HCT116 (cell line): Measurements from ENCODE around the gene ZNF775. TPM values are rescaled to one million over a fixed set of nuclear protein-coding genes. Genes with fewer than 3 reads are reported as not detected.

ENCODE experiments used
- ATAC-seq: fragments of 200-7000 bp; cut with Tn5 transposase; 2 replicates; pipeline ENCODE4 v1.9.1; 2020; ENCODE audit warnings: mild to moderate bottlenecking, moderate library complexity
- BruUV-seq: library from RNA; stranded (reverse); fragments of 400-500 nt; replicated peaks from 2 replicates; lab custom pipeline; 2021; lab: Mats Ljungman, UMichigan
- CTCF ChIA-PET: fragments of 300-600 bp; sonication (Branson Sonifier 250); formaldehyde crosslinking; loops from one replicate; lab custom pipeline; 2021; ENCODE audit warnings: antibody characterized with exemption; lab: Charles Lee
- POLR2A ChIA-PET: fragments of 300-600, 350-600 bp; sonication (Branson Sonifier 250); formaldehyde crosslinking; loops from one replicate; lab custom pipeline; 2021; ENCODE audit warnings: antibody characterized with exemption; lab: Charles Lee
- RAD21 ChIA-PET, 2 experiments: fragments of 300-600 bp; sonication (Branson Sonifier 250); formaldehyde crosslinking; loops; one replicate each; lab custom pipeline; 2023; ENCODE audit warnings: low total read pairs in 2 of 2; ENCODE audit not compliant: uncharacterized antibody in 2 of 2, unreplicated experiment in 2 of 2, low non-redundant PET in 1 of 2; lab: Charles Lee
- DNase-seq: peaks from one replicate; pipeline ENCODE4 v3.0.0-alpha.2; 2010; ENCODE audit warnings: low read depth, low spot score
- H2AFZ ChIP-seq: fragments of 200-600 bp; shearing (Covaris generic), sonication (generic); 2 replicates; pipeline ENCODE4 v1.6.1; 2017; ENCODE audit warnings: low read depth, mixed run types, mixed read lengths, antibody characterized with exemption, low read length; ENCODE audit not compliant: poor library complexity, severe bottlenecking
- H3K27ac ChIP-seq: 2 replicates; pipeline ENCODE4 v1.5.1; 2012; ENCODE audit warnings: low read depth, low read length
- H3K27me3 ChIP-seq: fragments of 200-600 bp; sonication (generic); 2 replicates; pipeline ENCODE4 v1.6.1; 2016; ENCODE audit warnings: mixed run types, low read length, mixed read lengths; ENCODE audit not compliant: insufficient read depth
- H3K36me3 ChIP-seq, 2 experiments: fragments of 200-500 bp in 1 of 2; fragments of 200-600 bp in 1 of 2; sonication (Bioruptor generic) in 1 of 2; sonication (generic) in 1 of 2; 2 replicates each; pipeline versions ENCODE4 v1.5.1 to v1.6.1; 2014 to 2016; ENCODE audit warnings: low read length in 2 of 2, inconsistent platforms in 1 of 2, mixed read lengths in 1 of 2, mixed run types in 1 of 2; ENCODE audit not compliant: insufficient read depth in 2 of 2, control insufficient read depth in 1 of 2
- H3K4me1 ChIP-seq, 2 experiments: fragments of 200-600 bp in 1 of 2; sonication (generic) in 1 of 2; 2 replicates each; pipeline versions ENCODE4 v1.5.1 to v1.6.1; 2012 to 2017; ENCODE audit warnings: low read length in 2 of 2, inconsistent platforms in 1 of 2, mild to moderate bottlenecking in 1 of 2, mixed read lengths in 1 of 2, mixed run types in 1 of 2, moderate library complexity in 1 of 2; ENCODE audit not compliant: insufficient read depth in 2 of 2, control insufficient read depth in 1 of 2
- H3K4me2 ChIP-seq: fragments of 200-600 bp; sonication (generic); 2 replicates; pipeline ENCODE4 v1.6.1; 2017; ENCODE audit warnings: mixed run types, low read length, mixed read lengths
- H3K4me3 ChIP-seq, 2 experiments: fragments of 200-600 bp in 1 of 2; sonication (generic) in 1 of 2; replicated peaks in 1 of 2; 2 replicates each; pipeline ENCODE4 v1.5.1; 2011 to 2016; ENCODE audit warnings: low read length in 2 of 2, control low read depth in 1 of 2, low read depth in 1 of 2, mild to moderate bottlenecking in 1 of 2, mixed read lengths in 1 of 2, mixed run types in 1 of 2
- H3K79me2 ChIP-seq: fragments of 200-600 bp; sonication (generic); 2 replicates; pipeline ENCODE4 v1.6.1; 2017; ENCODE audit warnings: mild to moderate bottlenecking, mixed run types, low read length, moderate library complexity, mixed read lengths; ENCODE audit not compliant: insufficient read depth
- H3K9ac ChIP-seq: fragments of 200-600 bp; sonication (generic); 2 replicates; pipeline ENCODE4 v1.6.1; 2016; ENCODE audit warnings: low read length, mixed read lengths
- H3K9me2 ChIP-seq: fragments of 200-600 bp; sonication (generic), shearing (Covaris generic); 2 replicates; pipeline ENCODE4 v1.6.1; 2017; ENCODE audit warnings: mixed run types, mild to moderate bottlenecking, moderate library complexity; ENCODE audit not compliant: insufficient read depth
- H3K9me3 ChIP-seq, 2 experiments: fragments of 200-500 bp in 1 of 2; fragments of 200-600 bp in 1 of 2; sonication (Bioruptor generic) in 1 of 2; sonication (generic) in 1 of 2; 2 replicates each; pipeline ENCODE4 v1.6.1; 2014 to 2017; ENCODE audit warnings: low read length in 2 of 2, mixed read lengths in 2 of 2, inconsistent platforms in 1 of 2, low read depth in 1 of 2, mild to moderate bottlenecking in 1 of 2, mixed run types in 1 of 2, moderate library complexity in 1 of 2; ENCODE audit not compliant: control insufficient read depth in 1 of 2, insufficient read depth in 1 of 2
- H4K20me1 ChIP-seq: fragments of 200-600 bp; sonication (generic), shearing (Covaris generic); 2 replicates; pipeline ENCODE4 v1.6.1; 2017; ENCODE audit warnings: mixed run types, mild to moderate bottlenecking, moderate library complexity; ENCODE audit not compliant: insufficient read depth
- CBX3 ChIP-seq: IDR thresholded peaks from 2 replicates; pipeline ENCODE4 v1.6.1; 2012; ENCODE audit warnings: low read depth
- CEBPB ChIP-seq: IDR thresholded peaks from 2 replicates; pipeline ENCODE4 v1.6.1; 2012; ENCODE audit warnings: low read depth
- CTCF ChIP-seq, 3 experiments: fragments of 200-600 bp in 1 of 3; sonication (generic) in 1 of 3; IDR thresholded peaks in 2 of 3; conservative IDR thresholded peaks in 1 of 3; 2 replicates each; pipeline ENCODE4 v1.5.1; 2012 to 2017; ENCODE audit warnings: low read depth in 2 of 3, low read length in 2 of 3, antibody characterized with exemption in 1 of 3, borderline replicate concordance in 1 of 3, control low read depth in 1 of 3, mild to moderate bottlenecking in 1 of 3, mixed read lengths in 1 of 3, mixed run types in 1 of 3, moderate library complexity in 1 of 3; ENCODE audit not compliant: insufficient read depth in 1 of 3
- EGR1 ChIP-seq: IDR thresholded peaks from 2 replicates; pipeline ENCODE4 v1.6.1; 2012; ENCODE audit warnings: low read depth
- ELF1 ChIP-seq: IDR thresholded peaks from 2 replicates; pipeline ENCODE4 v1.6.1; 2012; ENCODE audit warnings: low read depth, borderline replicate concordance
- EZH2 ChIP-seq: fragments of 200-600 bp; sonication (generic); IDR thresholded peaks from 2 replicates; pipeline ENCODE4 v1.6.1; 2017; ENCODE audit warnings: antibody characterized with exemption, mixed run types
- FOSL1 ChIP-seq: IDR thresholded peaks from 2 replicates; pipeline ENCODE4 v1.6.1; 2012; ENCODE audit warnings: low read depth
- JUND ChIP-seq: IDR thresholded peaks from 2 replicates; pipeline ENCODE4 v1.6.1; 2012
- POLR2A ChIP-seq: IDR thresholded peaks from 2 replicates; pipeline ENCODE4 v1.7.0; 2011; ENCODE audit warnings: borderline replicate concordance; ENCODE audit not compliant: insufficient read depth, insufficient read length; ENCODE audit errors: extremely low read depth
- REST ChIP-seq: IDR thresholded peaks from 2 replicates; pipeline ENCODE4 v1.6.1; 2012; ENCODE audit warnings: low read depth
- SP1 ChIP-seq: IDR thresholded peaks from 2 replicates; pipeline ENCODE4 v1.6.1; 2012; ENCODE audit warnings: low read depth
- YY1 ChIP-seq: IDR thresholded peaks from 2 replicates; pipeline ENCODE4 v1.6.1; 2011; ENCODE audit warnings: low read length, low read depth, moderate library complexity, mild to moderate bottlenecking; ENCODE audit not compliant: insufficient replicate concordance; ENCODE audit errors: extremely low read depth
- ZFX ChIP-seq: fragments of 450-650 bp; IDR thresholded peaks from 2 replicates; pipeline ENCODE4 v1.6.1; 2017
- intact Hi-C: fragments of 100-400 bp; cut with micrococcal nuclease; formaldehyde crosslinking; loops from 2 replicates; pipeline ENCODE4 v1.10.0; 2022
- total RNA-seq: library from RNA; stranded (reverse); gene quantifications from one replicate; pipeline ENCODE4 v1.2.1, GENCODE V29; 2021; ENCODE audit not compliant: unreplicated experiment

The ZNF775 gene
- total RNA-seq, 1 experiment from 2014 or later = 4.5 TPM

GRCh38 chr7:150371996-150372270 lies 7.2 kb upstream of the ZNF775 start:
- BruUV-seq = no TSS peak
- H3K36me3 ChIP-seq = peaks cover 11 to 16% of the 10 kb centered on the region in 2 experiments; a peak in 3 of 4 replicates
- DNase-seq (no peak), ATAC-seq (no peak)
- H3K4me2 ChIP-seq = no peak overlapping the region
- ChIA-PET POLR2A (no interaction called here), CTCF (no interaction called here), RAD21 (no interaction called here)
- H3K9ac ChIP-seq = no peak overlapping the region
- no peaks in the 10 kb centered on the region for H3K9me3 ChIP-seq
- no peak overlapping the region for H2AFZ ChIP-seq
- no peaks in the 10 kb centered on the region for H3K9me2 ChIP-seq
- peaks cover 13 to 24% of the 10 kb centered on the region in 2 experiments for H3K4me1 ChIP-seq
- H4K20me1 ChIP-seq = no peaks in the 10 kb centered on the region
- H3K4me3 ChIP-seq = no peak overlapping the region
- peaks cover 44% of the 10 kb centered on the region for H3K79me2 ChIP-seq
- intact Hi-C loops = no loop called here
- H3K27ac ChIP-seq = no peak overlapping the region
- TF ChIP-seq EGR1 (no peak), REST (no peak), FOSL1 (no peak), EZH2 (no peak), SP1 (no peak), ZFX (no peak), POLR2A (no peak), ELF1 (no peak), CTCF (IDR thresholded peaks at IDR 0.05 in 2 of 3, conservative IDR thresholded peaks at IDR 0.05 in 1 of 3; ENCODE audit: borderline replicate concordance in 1 of 3, insufficient read depth in 1 of 3, low read depth in 2 of 3, low read length in 2 of 3) (no peak), CBX3 (no peak), CEBPB (no peak), JUND (no peak), YY1 (no peak)
- no peaks in the 10 kb centered on the region for H3K27me3 ChIP-seq
